GM21381 (cell line): ENCODE data around the gene PPP1R2C.

Experiments used
- ATAC-seq: cut with Tn5 transposase; IDR thresholded peaks from one replicate; pipeline ENCODE4 v1.9.1; 2021; ENCODE audit warnings: mild to moderate bottlenecking, moderate library complexity; ENCODE audit not compliant: unreplicated experiment

The PPP1R2C gene

DNA sequence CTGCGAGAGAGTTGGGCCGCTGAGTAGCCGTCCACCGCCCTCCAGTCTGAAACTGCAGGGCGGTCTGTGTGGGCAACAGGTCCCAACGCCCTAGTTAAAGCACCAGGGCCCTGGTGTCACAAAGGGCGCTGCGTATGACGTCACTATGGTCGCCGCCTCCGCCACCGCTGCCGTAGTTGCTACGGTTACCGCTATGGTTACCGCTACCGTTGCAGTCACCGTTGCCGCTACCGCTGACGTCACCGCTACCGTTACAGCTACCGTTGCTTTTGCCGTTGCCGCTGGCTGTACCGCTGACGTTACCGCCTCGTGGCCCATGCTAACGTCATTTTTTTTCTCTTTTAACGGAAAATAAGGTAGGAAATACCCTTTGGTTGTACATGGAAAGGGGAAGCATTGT, at the start of gene PPP1R2C:
PPP1R2C (minus strand) TSS at position 68 of the 400 bp plus-strand sequence. CDS start 84 bp downstream, outside the sequence.
- no peak for ATAC-seq

DNA sequence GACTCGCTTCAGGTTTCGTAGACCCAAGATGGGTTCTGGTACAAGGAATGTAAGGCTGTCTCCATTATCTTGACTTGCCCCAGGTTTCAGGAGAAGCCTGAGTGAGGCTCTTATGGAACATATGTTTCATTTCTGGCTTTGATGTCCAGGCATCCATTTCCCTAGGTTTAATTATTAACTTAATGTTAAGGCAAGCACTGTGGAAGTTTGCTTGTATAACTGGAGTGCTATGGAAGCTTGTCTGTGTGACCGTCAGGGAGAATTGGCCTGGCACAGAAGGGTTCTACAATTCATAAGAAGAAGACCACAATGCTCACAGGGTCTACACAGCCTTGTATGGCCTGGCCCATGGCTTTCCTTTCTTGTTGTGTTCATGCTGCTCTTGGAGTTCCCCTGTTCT, 47.2 kb upstream of the PPP1R2C start:
- ATAC-seq = no peak

DNA sequence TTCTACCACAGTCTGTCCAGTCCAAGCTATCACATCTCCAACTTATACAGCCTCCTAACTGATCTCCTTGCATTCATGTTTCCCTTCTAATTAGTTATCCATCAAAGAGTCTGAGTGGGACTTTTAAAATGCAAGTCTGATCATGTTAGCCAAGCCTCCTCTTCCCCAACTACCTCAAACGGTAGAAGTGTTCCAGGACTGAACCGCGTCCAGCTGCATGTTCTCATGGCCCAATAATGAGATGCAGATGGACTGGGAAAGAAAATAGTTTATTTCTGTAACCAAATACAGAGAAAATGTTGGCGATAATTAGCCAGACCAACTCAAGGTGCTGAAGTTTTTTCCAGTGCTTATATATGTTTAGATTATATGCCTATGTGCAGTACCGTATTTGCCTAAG, 46.6 kb upstream of the PPP1R2C start:
- no peak for ATAC-seq

DNA sequence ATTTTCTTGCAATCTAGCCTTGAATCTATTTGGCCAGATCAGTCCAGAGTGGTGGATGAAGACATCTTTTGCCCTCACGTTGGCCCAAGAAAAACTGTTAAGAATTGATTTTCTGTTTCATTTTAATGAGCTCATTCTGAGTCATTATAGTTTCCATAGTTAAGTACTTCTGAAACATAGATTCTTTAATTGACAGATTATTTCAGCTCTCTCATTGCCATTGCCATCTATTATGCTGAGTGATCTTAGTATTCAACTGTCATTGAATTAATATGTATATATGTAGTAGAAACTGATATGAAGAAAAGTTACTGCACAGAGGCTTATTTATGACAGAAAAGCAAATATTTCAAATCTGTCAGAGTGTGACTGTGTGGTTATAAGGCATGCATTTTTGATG, 45.5 kb upstream of the PPP1R2C start:
- ATAC-seq = no peak

DNA sequence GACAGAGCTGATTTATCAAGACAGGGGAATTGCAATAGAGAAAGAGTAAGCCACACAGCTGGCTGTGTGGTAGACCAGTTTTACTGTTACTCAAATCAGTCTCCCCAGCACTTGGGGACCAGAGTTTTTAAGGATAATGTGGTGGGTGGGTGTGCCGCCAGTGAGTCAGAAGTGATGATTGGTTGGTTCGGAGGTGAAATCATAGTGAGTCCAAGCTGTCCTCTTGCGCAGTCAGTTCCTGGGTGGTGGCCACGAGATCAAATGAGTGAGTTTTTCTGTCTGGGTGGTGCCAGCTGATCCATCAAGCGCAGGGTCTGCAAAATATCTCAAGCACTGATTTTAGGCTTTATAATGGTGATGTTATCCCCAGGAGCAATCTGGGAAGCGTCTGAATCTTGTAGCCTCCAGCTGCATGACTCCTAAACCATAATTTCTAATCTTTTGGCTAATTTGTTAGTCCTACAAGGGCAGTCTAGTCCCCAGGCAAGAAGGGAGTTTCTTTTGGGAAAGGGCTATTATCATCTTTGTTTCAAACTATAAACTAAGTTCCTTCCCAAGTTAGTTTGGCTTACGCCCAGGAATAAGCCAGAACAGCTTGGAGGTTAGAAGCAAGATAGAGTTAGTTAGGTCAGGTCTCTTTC, 44.0 kb upstream of the PPP1R2C start:
- ATAC-seq = no peak

DNA sequence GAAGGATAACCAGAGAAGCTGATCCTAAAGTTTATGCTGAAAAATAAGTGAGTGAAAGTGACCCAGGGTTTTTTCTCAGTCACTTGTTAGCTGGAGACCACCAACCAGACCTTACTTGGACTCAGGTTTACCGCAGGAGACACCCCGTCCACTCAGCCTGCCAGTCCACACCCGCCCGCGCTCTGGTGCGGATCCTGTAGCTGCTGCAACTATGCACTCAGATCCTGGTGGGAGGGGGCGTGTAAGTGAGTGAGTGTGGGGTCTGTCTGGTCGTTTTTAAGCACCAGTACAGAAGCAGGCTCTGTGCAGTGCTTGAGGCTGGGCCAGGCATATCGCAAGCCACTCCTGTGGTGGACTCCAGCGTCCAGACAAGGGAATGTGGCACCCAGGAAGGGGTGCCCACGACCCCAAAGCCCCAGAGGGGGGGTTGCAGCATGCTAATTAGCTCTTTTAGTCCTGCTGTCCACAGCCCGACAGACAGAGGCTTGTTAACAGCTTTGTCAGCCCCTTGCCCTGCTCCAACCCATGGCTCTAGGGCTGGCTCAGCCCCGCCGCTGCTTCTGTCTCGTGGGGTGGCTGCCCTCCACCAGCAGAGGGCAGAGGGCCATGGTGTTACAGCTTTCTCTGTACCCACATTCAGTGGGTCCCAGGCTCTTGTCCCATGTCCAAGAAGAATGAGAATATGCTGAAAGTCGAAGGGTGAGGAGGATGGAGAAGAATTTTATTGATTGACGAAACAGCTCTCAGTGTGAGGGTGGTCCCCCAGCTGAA, 40.4 kb upstream of the PPP1R2C start:
- ATAC-seq = no peak

DNA sequence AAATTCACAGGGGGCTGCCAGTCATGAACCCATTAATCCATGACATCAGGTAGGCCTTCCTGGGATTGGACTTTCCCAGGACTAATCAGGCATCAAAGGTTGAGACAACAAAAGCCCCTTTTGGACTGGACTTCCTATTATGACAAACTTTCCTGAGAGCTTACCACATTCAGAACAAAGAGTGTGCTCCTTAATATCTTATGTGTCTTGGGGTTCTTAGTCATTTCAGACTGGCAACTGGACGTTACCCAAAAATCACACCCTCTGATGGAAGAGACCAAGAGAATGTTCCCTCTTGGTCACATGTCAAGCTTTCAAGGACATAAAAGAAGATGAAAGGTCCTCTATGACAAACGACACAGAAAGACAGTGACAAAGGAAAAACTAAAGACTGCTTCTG, 31.6 kb upstream of the PPP1R2C start:
- no peak for ATAC-seq

DNA sequence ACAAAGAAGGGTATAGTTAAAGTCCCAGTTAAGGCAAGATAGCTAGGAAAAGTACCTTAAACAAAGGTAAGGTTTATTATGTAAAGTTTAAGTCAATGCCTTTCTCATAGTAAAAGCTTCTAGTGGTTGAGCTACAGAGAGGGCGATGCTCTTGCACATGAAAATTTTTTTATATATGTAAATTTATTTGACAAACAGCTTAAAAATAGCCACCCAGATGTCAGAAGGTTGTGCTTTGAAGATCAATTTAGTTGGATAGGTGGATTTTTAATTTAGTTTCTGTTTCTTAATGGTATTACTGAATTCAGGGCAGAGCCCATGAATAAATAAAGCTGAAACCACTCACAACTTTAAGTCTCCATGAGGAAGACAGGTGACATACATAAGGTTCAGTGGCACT, 29.4 kb upstream of the PPP1R2C start:
- no peak for ATAC-seq

DNA sequence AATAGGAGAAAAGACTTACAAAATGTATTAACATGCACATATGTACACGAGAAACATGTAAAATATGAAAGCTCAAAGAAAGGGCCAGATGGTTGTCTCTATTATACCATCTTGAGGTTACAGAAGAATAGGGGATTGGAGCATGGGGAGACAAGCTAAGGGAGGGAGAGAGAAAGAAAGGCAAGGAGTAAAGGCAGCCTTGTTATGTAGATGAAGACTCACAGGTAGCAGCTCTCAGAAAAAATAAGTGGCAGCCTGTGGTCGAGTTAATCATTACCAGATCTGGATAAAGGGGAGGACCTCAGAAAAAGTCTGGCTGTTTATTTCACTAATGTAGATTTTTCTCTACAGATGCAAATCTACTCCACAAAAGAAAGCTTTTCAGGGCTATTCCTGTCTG, 26.6 kb upstream of the PPP1R2C start:
- ATAC-seq = no peak

DNA sequence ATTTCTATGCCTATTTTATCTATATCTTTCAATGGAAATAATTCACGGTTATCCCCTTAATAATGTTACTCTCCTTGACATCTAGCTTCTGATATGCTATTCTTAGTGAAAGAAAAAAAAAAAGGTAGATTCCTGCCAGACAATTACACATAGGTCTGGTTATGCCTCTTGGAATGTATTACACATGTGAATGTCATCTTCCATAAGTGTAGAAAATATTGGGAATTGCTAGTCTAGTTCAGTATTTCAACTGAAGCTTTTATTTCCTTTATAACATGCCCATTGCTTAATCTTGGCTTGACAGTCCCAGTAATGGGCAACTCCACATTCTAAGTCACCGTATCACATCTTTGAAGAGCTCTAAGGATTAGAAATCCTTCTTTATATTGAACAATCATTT, 25.4 kb upstream of the PPP1R2C start:
- no peak for ATAC-seq

DNA sequence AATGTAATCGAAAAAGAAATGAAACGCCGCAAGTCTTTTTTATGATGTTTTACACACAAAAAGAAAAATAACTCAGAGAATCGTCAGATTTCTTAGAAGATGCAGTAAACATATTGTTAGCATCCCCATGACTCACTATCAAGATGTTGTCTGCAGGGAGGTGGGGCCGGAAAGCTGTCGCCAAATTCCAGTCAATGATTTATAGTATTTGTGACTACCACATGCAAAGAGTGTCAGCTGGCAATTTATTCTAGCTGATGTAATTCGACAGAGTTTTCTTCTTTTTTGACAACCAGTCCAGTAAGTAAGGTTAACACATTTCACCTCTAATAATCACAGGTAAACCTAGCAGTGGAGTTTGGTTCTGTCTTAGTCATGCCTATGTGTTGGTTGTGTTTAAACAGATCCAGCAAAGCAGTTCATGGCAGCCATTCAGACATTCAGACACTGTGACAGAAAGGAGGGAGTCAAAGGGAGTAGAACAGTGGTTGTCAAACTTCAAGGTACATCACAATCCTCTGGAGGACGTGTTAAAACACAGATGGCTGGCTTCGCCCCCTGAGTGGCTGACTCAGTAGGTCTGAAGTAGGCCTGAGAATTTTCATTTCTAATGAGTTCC, 19.8 kb upstream of the PPP1R2C start:
- no peak for ATAC-seq

DNA sequence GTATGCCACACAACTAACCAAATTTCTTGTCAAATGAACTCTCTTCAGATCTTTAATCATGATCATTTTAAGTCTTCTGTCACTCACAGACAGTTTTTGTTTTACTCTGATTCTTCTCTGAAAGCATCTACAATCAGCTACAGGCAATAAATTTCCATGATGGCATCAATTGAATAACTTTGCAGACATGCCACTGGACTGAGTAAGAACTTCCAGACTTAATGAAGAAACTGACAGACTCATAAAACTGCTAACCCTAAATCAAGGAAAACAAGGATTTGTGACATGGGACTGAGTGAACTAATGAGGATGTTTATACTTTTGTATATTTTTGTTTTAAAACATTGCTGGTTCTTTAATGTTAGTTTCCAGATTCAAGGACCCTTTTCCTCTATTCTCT, 5.5 kb upstream of the PPP1R2C start:
- ATAC-seq = no peak

DNA sequence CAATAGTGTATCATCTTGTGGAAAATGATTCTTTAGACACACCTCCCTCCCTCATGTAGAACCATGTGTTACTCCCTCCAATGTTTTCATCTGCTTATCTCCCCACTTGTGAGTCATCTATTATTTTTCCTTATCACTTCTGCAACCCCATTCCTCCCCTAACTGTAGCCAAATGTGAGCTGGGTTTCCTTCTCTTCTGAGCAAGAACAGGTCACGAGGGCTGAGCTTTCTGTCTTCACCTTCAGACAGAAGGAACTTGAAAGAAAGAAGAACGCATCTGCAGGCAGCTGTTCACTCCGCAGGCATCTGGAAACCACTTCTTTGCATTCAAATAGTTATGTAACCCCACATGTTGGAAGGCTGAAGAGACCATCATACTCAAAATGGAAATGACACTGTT, 1.8 kb downstream of the PPP1R2C start:
- no peak for ATAC-seq

DNA sequence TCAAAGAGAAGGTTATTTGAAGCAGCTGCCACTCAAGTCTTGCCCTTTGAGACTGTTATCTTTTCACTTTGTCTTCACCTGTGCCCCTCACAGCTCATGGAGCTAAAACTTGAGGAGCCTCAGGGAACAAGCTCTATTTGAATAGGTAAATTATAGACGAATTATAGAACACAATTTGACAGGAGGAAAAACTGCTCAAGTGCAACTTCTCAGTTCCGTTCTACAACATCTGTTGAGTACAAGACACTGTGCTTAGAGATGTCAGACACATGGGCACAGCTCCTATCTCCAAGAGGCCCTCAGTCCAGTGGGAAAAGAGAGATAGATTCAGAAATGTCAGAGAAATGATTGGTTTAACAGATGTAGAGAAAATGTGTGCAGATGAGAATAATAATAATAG, 5.1 kb downstream of the PPP1R2C start:
- ATAC-seq = no peak

DNA sequence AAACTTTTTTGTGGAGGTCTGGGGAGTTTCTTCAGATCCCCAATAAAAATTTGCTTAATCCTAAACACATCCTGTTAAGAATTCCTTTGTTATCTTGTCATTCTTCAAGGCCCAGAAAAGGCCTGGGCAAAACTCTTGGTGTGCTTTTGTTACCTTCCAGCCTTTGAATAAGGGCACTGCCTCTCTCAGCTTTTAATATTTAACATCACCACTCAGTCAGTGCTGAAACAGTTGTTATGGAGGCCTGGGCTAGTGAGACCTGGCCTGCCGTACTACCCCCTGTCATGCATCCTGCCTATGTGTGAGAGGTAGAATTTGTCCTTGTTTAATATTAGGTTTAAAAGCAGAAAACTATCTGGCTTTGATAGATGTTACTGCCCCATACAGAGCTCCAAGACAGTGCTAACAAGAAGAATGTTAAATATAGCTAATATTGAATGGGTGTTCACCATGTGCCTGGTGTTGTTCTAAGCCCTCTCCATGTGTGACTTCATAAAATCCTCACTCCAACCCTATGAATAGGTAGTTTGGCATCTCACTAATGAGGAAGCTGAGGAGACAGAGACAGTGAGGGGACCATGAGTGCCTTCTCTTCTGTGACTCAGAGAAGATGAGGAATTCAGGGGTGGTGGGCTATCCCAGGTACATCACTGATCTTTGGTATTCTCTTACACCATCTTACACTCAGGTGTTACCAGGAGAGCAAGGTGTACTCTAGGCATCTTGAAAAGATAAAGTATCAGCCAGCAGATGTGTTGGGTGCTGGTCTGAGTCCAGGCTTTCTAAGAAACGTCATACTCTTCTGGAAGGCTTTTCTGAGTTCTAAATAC, 6.2 kb downstream of the PPP1R2C start:
- ATAC-seq = no peak

DNA sequence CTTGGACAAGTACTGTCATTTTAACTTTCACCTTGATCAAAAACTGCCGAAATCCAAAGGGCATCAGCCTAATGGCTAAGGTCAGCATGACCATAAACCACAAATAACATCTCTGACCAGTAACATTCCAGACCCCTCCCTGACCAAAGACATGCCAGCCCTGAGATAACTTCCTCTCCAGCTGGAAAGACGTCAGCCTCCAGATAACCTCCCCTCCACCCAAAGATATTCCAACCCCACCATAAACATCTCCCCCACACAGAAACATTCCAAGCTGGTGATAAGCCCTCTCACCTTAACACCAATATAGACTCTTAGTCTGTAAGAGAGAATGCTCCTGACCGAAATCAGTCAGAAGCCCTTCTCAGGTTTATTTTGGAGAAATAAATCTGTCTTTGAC, 7.4 kb downstream of the PPP1R2C start:
- ATAC-seq = no peak

DNA sequence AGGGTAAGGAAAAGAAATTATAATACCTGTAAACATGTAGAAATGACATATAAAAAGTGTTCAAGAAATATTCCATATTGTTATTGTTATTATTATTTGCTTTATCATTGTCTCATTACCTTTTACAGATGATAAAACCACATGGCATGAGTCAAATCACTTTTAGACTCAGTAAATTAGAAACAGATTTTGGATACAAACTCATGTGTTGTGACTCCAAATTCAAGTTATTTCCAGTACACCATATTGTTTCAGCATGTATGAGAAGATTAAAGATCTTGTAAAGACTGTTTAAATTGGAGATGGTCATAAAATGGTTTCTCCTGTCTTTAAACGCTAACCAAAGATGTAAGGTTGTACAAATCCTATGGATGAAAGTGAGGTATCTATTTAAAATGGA, 18.1 kb downstream of the PPP1R2C start:
- no peak for ATAC-seq

DNA sequence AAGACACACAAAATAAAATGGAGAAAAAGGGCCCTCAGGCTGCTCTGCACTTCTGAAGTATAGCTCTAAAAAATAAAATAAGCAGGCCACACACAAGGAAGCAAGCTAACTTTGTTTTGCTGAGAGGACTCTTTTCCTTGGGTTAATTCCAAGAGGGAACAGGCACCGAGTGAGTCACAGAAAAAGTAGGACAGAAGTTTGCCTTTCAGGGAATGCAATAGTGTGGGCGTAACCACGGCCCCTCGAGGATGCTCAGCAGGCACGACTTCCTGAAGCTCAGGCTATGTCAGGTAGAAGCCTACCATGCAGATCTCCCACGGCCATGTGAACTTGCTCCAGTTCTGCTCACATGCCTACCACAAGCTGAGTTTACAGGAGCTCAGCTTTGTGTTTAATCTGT, 22.1 kb downstream of the PPP1R2C start:
- ATAC-seq = no peak

DNA sequence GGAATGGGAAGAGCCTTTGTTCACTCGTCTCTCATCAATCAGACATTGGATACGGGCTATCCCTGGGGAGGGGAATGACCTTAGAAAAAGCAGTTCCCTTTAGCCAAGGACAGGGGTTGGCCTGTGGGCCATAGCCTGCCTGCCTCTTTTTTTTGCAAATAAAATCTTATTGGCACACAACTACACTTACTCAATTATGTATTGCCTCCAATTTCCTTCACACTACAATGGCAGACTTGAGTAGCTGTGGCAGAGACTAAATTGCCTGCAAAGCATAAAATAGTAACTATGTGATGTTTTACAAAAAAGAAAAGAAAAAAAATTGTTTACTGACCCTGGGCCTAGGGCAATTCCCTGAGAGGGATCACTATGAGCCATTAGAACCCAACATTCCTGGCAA, 23.4 kb downstream of the PPP1R2C start:
- ATAC-seq = no peak

DNA sequence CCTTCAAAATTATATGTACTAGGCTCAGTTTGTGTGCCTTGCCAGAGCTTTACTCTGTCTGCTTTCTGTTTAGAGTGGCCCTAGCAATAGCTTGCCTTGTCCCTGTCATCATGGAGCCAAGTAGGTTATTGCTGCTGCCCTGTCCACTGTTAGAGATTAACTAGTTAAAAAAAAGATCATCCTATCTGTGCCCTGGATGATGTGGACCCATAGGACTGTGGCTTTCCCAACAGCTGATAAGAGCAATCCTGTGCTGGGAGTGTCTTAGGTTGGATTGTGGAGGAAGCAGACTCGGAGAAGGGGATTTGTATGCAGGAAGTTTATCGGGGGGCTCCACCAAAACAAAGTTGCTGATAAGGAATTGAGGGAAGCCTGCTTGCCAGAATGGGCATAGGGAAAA, 23.8 kb downstream of the PPP1R2C start:
- ATAC-seq = no peak

DNA sequence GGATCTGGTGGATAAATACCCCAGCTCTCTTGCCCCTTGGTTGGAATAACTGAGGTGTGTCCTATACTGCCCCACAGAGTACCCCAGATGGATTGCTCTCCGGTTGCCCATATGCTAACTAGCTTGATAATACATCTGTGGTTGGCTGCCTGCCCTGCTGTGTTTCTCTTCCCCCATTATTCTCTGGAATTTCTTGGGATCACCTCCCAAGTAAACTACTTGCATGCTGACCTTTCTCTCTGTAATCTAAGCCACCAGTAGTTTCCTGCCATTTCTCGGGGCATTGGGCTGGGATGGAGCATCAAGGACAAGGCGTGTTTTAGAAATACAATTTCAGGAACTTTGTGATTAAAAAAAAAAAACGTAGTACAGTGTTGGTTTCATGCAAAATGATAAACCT, 25.2 kb downstream of the PPP1R2C start:
- no peak for ATAC-seq
